HG02981 (cell line): ENCODE data around the gene ZFP42.
"Not testable (repeated sequence)": the region's sequence is repeated elsewhere in the genome, so short reads cannot be mapped to it uniquely, and the experiment has no call there.

Source experiments
- ATAC-seq: cut with Tn5 transposase; IDR thresholded peaks from one replicate; pipeline ENCODE4 v1.9.1; 2021; ENCODE audit warnings: mild to moderate bottlenecking, moderate library complexity; ENCODE audit not compliant: unreplicated experiment

Gene ZFP42

GRCh38 chr4:188018262-188018661 is 22.7 kb downstream of the ZFP42 start:
- ATAC-seq = no peak

GRCh38 chr4:188021548-188022249 is 26.1 kb downstream of the ZFP42 start:
- ATAC-seq = no peak

GRCh38 chr4:188023682-188024081 is 28.1 kb downstream of the ZFP42 start:
- ATAC-seq = no peak

GRCh38 chr4:188025476-188025875 is 29.9 kb downstream of the ZFP42 start:
- ATAC-seq = no peak

GRCh38 chr4:188029114-188029513 is 33.5 kb downstream of the ZFP42 start:
- no peak for ATAC-seq

- no peak for ATAC-seq
Observed at GRCh38 chr4:188030401-188030800, 34.8 kb downstream of the ZFP42 start.

- ATAC-seq = no peak
Observed at GRCh38 chr4:188031751-188032150, 36.2 kb downstream of the ZFP42 start.

GRCh38 chr4:188032170-188032569 is 36.6 kb downstream of the ZFP42 start:
- no peak for ATAC-seq

GRCh38 chr4:188032583-188032982 is 37.0 kb downstream of the ZFP42 start:
- ATAC-seq = no peak

GRCh38 chr4:188037003-188037713 is 41.6 kb downstream of the ZFP42 start:
- no peak for ATAC-seq

GRCh38 chr4:188041721-188042120 is 46.1 kb downstream of the ZFP42 start:
- ATAC-seq = no peak

GRCh38 chr4:188042191-188042590 is 46.6 kb downstream of the ZFP42 start:
- ATAC-seq = no peak

- no peak for ATAC-seq
Observed at GRCh38 chr4:188043154-188043553, 47.6 kb downstream of the ZFP42 start.

GRCh38 chr4:188045461-188045860 is 49.9 kb downstream of the ZFP42 start:
- ATAC-seq = not testable (repeated sequence)

- ATAC-seq = no peak
Observed at GRCh38 chr4:188046657-188047056, 51.1 kb downstream of the ZFP42 start.

GRCh38 chr4:188053302-188053701 is 57.7 kb downstream of the ZFP42 start:
- no peak for ATAC-seq
